ENCODE data around the gene RIN3.

Gene RIN3

GRCh38 chr14:92595267-92595666, 81.7 kb downstream of the RIN3 start:
- Histone ChIP-seq H3K4me1 (ENCODE audit: control insufficient read depth, insufficient read depth, low read length) (no peaks in the 10 kb centered on the region), H3K4me3 (ENCODE audit: low read length) (no peak overlapping the region), H3K9ac (ENCODE audit: low read length) (no peak overlapping the region), H3K27me3 (ENCODE audit: control insufficient read depth, insufficient read depth, low read length) (no peaks in the 10 kb centered on the region), H3K36me3 (ENCODE audit: control insufficient read depth, insufficient read depth, low read length) (no peaks in the 10 kb centered on the region), H3K9me3 (ENCODE audit: control insufficient read depth, low read length) (no peaks in the 10 kb centered on the region)

- no peaks in the 10 kb centered on the region for H3K27me3 ChIP-seq (ENCODE audit: control insufficient read depth, insufficient read depth, low read length)
- H3K9ac ChIP-seq (ENCODE audit: low read length), result no peak overlapping the region
These were observed 82.8 kb downstream of the RIN3 start for GRCh38 chr14:92596331-92596907.

GRCh38 chr14:92597906-92598905, 84.6 kb downstream of the RIN3 start:
- Histone ChIP-seq H3K36me3 (ENCODE audit: control insufficient read depth, insufficient read depth, low read length) (no peaks in the 10 kb centered on the region), H3K27me3 (ENCODE audit: control insufficient read depth, insufficient read depth, low read length) (no peaks in the 10 kb centered on the region), H3K4me1 (ENCODE audit: control insufficient read depth, insufficient read depth, low read length) (no peaks in the 10 kb centered on the region), H3K9ac (ENCODE audit: low read length) (no peak overlapping the region), H3K4me3 (ENCODE audit: low read length) (no peak overlapping the region), H3K9me3 (ENCODE audit: control insufficient read depth, low read length) (no peaks in the 10 kb centered on the region)

More at GRCh38 chr14:92596331-92596907, 82.8 kb downstream of the RIN3 start:
- no peaks in the 10 kb centered on the region for H3K4me1 ChIP-seq (ENCODE audit: control insufficient read depth, insufficient read depth, low read length)
- no peak overlapping the region for H3K4me3 ChIP-seq (ENCODE audit: low read length)
- no peaks in the 10 kb centered on the region for H3K36me3 ChIP-seq (ENCODE audit: control insufficient read depth, insufficient read depth, low read length)
- H3K9me3 ChIP-seq (ENCODE audit: control insufficient read depth, low read length), result no peaks in the 10 kb centered on the region

- H3K27me3 ChIP-seq (ENCODE audit: control insufficient read depth, insufficient read depth, low read length), result no peaks in the 10 kb centered on the region
- no peaks in the 10 kb centered on the region for H3K9me3 ChIP-seq (ENCODE audit: control insufficient read depth, low read length)
- H3K9ac ChIP-seq (ENCODE audit: low read length), result no peak overlapping the region
- no peak overlapping the region for H3K4me3 ChIP-seq (ENCODE audit: low read length)
- no peaks in the 10 kb centered on the region for H3K4me1 ChIP-seq (ENCODE audit: control insufficient read depth, insufficient read depth, low read length)
- no peaks in the 10 kb centered on the region for H3K36me3 ChIP-seq (ENCODE audit: control insufficient read depth, insufficient read depth, low read length)
These were observed 86.2 kb downstream of the RIN3 start for GRCh38 chr14:92599811-92600210.

DNA sequence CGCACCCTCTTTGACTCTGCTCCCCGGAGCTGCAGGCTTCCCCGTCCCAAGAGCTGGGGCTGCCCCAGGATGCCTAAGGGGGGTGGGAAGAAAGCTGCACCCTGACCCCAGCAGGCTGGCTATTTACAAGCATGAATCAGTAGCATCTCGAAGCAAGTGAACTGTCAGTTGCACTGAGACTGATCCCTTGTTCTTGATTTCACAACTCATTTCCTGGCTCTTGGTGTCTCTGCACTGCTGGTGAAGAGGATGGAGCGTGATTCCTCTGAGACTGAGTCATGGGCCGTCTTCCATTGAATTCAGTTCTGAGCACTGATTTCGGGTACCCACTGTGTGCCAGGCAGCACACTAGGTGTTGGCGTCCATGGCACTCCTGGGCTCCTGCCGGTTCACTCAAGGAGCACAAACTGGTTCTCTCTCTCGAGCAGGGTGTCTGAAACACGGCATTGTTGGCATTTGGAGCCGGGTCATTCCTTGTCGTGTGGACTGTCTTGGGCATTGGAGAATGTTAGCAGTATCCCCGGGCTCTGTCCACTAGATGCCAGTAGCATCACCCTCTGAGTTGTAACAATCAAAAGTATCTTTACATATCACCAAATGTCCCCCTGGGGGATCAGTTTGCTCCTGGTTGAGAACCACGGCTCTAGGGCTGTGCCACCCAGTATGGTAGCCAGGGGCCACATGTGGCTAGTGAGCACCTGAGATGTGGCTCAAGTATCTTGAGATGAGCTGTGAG, 86.9 kb downstream of the RIN3 start:
- Histone ChIP-seq H3K36me3 (ENCODE audit: control insufficient read depth, insufficient read depth, low read length) (no peaks in the 10 kb centered on the region), H3K9me3 (ENCODE audit: control insufficient read depth, low read length) (no peaks in the 10 kb centered on the region), H3K27me3 (ENCODE audit: control insufficient read depth, insufficient read depth, low read length) (no peaks in the 10 kb centered on the region), H3K9ac (ENCODE audit: low read length) (no peak overlapping the region), H3K4me3 (ENCODE audit: low read length) (no peak overlapping the region), H3K4me1 (ENCODE audit: control insufficient read depth, insufficient read depth, low read length) (no peaks in the 10 kb centered on the region)

- Histone ChIP-seq H3K9me3 (ENCODE audit: control insufficient read depth, low read length) (no peaks in the 10 kb centered on the region), H3K4me3 (ENCODE audit: low read length) (no peak overlapping the region), H3K9ac (ENCODE audit: low read length) (no peak overlapping the region), H3K27me3 (ENCODE audit: control insufficient read depth, insufficient read depth, low read length) (no peaks in the 10 kb centered on the region), H3K4me1 (ENCODE audit: control insufficient read depth, insufficient read depth, low read length) (no peaks in the 10 kb centered on the region), H3K36me3 (ENCODE audit: control insufficient read depth, insufficient read depth, low read length) (no peaks in the 10 kb centered on the region)
These were observed 87.6 kb downstream of the RIN3 start for GRCh38 chr14:92601131-92601710.

DNA sequence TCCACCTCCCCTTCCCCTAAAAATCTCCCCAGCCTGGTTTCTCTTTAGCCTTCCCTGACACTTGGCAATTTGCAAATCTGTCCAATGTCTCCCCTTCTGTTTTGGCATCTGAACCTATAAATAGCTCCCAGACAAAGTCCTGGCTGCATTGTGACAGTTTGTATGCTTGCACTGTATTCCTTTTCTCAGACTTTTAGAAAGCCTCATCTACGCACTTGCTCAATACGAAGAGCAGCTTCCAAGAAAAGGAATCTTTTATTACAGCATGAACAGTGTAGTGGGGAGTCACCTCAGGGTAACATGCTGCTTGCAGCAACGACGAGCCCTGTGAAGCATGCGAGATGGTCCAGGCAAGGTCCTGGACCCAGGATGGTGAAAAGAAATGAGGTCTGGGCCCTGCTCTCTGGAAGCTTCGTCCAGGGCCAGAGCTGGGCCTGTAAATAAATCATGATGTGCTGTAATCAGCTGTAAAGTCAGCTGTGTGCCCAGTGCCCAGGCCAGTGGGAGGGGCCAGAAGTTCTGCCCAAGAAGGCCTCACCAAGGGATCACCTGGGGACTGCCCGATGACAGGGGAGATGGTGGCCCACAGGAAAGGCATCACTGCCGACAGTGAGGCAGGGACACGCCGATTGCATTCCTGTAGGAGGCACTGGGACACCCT, 88.3 kb downstream of the RIN3 start:
- Histone ChIP-seq H3K36me3 (ENCODE audit: control insufficient read depth, insufficient read depth, low read length) (no peaks in the 10 kb centered on the region), H3K4me1 (ENCODE audit: control insufficient read depth, insufficient read depth, low read length) (no peaks in the 10 kb centered on the region), H3K4me3 (ENCODE audit: low read length) (no peak overlapping the region), H3K27me3 (ENCODE audit: control insufficient read depth, insufficient read depth, low read length) (no peaks in the 10 kb centered on the region), H3K9me3 (ENCODE audit: control insufficient read depth, low read length) (no peaks in the 10 kb centered on the region), H3K9ac (ENCODE audit: low read length) (no peak overlapping the region)

- Histone ChIP-seq H3K4me1 (ENCODE audit: control insufficient read depth, insufficient read depth, low read length) (no peaks in the 10 kb centered on the region), H3K4me3 (ENCODE audit: low read length) (no peak overlapping the region), H3K9ac (ENCODE audit: low read length) (no peak overlapping the region), H3K36me3 (ENCODE audit: control insufficient read depth, insufficient read depth, low read length) (no peaks in the 10 kb centered on the region), H3K27me3 (ENCODE audit: control insufficient read depth, insufficient read depth, low read length) (no peaks in the 10 kb centered on the region), H3K9me3 (ENCODE audit: control insufficient read depth, low read length) (no peaks in the 10 kb centered on the region)
These were observed 90.0 kb downstream of the RIN3 start for GRCh38 chr14:92603309-92604242.

DNA sequence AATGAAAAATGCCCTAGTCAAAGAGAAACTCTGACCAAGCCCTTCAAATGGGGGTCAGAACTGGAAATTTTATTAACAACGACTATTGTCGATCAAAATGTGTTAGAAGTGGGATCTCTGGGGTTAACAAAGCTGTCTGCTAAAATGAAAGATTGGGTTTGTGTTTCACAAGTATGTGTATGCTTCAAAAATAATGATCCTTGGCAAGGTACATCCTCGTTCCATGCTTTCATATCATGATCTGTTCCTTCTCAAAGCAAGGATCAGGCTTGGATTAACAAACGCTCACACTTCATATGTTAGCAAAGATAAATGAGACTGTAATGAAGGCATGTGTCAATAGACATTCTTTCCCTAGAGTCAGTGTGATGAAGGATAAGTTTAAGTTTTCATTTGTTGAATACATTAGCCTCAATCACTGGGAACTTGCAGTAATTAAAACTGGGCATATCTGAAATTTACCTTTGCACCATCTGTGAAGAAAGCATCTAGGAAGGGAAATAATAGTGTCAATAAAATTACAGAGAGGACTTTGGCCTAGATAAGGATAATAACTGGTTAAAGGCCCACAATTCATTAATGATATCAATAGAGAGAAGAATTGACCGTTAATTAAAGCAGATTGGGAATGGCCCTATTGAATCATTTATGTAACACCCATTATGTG, 91.8 kb downstream of the RIN3 start:
- no peak overlapping the region for H3K9ac ChIP-seq (ENCODE audit: low read length)
- no peak overlapping the region for H3K4me3 ChIP-seq (ENCODE audit: low read length)
- H3K36me3 ChIP-seq (ENCODE audit: control insufficient read depth, insufficient read depth, low read length), result no peaks in the 10 kb centered on the region
- no peaks in the 10 kb centered on the region for H3K9me3 ChIP-seq (ENCODE audit: control insufficient read depth, low read length)
- H3K27me3 ChIP-seq (ENCODE audit: control insufficient read depth, insufficient read depth, low read length), result no peaks in the 10 kb centered on the region
- peaks cover 4% of the 10 kb centered on the region for H3K4me1 ChIP-seq (ENCODE audit: control insufficient read depth, insufficient read depth, low read length)

DNA sequence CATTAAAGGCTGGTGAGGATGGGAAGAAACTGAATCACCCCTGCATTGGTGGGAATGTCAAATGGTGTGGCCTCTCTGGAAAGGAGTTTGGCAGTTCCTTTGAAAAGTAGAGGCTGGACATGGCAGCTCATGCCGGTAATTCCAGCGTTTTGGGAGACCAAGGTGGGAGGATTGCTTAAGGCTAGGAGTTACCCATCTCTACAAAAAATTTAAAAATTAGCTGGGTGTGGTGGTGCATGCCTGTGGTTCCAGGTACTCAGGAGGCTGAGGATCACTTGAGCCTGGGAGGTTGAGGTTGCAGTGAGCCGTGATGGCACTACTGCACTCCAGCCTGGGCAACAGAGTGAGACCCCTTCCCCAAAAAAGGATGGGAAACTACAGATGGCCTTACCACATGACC, 93.7 kb downstream of the RIN3 start:
- no peak overlapping the region for H3K9ac ChIP-seq (ENCODE audit: low read length)
- no peaks in the 10 kb centered on the region for H3K36me3 ChIP-seq (ENCODE audit: control insufficient read depth, insufficient read depth, low read length)
- H3K27me3 ChIP-seq (ENCODE audit: control insufficient read depth, insufficient read depth, low read length), result no peaks in the 10 kb centered on the region
- H3K4me1 ChIP-seq (ENCODE audit: control insufficient read depth, insufficient read depth, low read length), result peaks cover 4% of the 10 kb centered on the region
- no peaks in the 10 kb centered on the region for H3K9me3 ChIP-seq (ENCODE audit: control insufficient read depth, low read length)
- no peak overlapping the region for H3K4me3 ChIP-seq (ENCODE audit: low read length)

All from mucosa of stomach (tissue), 1 donor.